ENCODE results near the gene CEP295NL. TPM values are rescaled to one million over a fixed set of nuclear protein-coding genes. Genes with fewer than 3 reads are reported as not detected.

CEP295NL gene
- total RNA-seq, 1 experiment from 2014 or later = 1.9 TPM

GRCh38 chr17:78840780-78841611 lies 62.0 kb downstream of the CEP295NL start, which contains the start of gene USP36:
Gene USP36 (minus strand): TSS chr17:78840814. CDS start chr17:78836363, 4,451 bp downstream.
- H3K4me2 ChIP-seq (ENCODE audit: low read length) = peak within 1 kb of the TSS; percentile 88
- H3K4me1 ChIP-seq (ENCODE audit: control insufficient read depth in 1 of 2, insufficient read depth in 2 of 2, low read length in 2 of 2) = peaks cover 20 to 34% of the 10 kb centered on the region in 2 experiments
- RAD21 ChIA-PET (ENCODE audit: low non-redundant PET in 1 of 2, low total read pairs in 2 of 2, uncharacterized antibody in 2 of 2, unreplicated experiment in 2 of 2) = no interaction called here
- H3K27ac ChIP-seq (ENCODE audit: low read depth, low read length) = peak within 1 kb of the TSS; percentile 88
- no peak within 1 kb of the TSS for H2AFZ ChIP-seq (ENCODE audit: low read depth, low read length, poor library complexity, severe bottlenecking)
- POLR2A ChIA-PET = interaction anchor here (1.8 kb wide), 1 partner anchor 11 kb away, joined by 4 read pairs; no protein-coding TSS in a partner anchor
- peaks cover 46% of the 10 kb centered on the region for H3K79me2 ChIP-seq (ENCODE audit: insufficient read depth, low read length)
- H3K9me3 ChIP-seq (ENCODE audit: control insufficient read depth in 1 of 2, insufficient read depth in 1 of 2, low read depth in 1 of 2, low read length in 2 of 2) = no peaks in the 10 kb centered on the region
- H3K9ac ChIP-seq (ENCODE audit: low read length) = peak within 1 kb of the TSS; percentile 97
- peak within 1 kb of the TSS; percentile 82 to 91 for H3K4me3 ChIP-seq (replicated peaks in 1 of 2; ENCODE audit: low read depth in 1 of 2, low read length in 2 of 2)
- intact Hi-C loops (cut with micrococcal nuclease) = loop anchor here (1.0 kb wide), 1 partner anchor 130 kb away; no protein-coding TSS in a partner anchor
- H3K9me2 ChIP-seq (ENCODE audit: insufficient read depth) = no peaks in the 10 kb centered on the region
- ATAC-seq (peak; percentile 89), DNase-seq (ENCODE audit: low read depth, low spot score) (peak; percentile 100)
- peaks cover 18 to 24% of the 10 kb centered on the region in 2 experiments; a peak in 3 of 4 replicates for H3K36me3 ChIP-seq (ENCODE audit: control insufficient read depth in 1 of 2, insufficient read depth in 2 of 2, low read length in 2 of 2)
- H3K27me3 ChIP-seq (ENCODE audit: insufficient read depth, low read length) = no peaks in the 10 kb centered on the region
- peaks cover 3% of the 10 kb centered on the region; the same call in 1 of the 2 replicates for H4K20me1 ChIP-seq (ENCODE audit: insufficient read depth)
- CTCF ChIA-PET = interaction anchor here (0.6 to 1.7 kb wide), 2 partner anchors 25 to 131 kb away, joined by 3 to 6 read pairs; no protein-coding TSS in a partner anchor
- BruUV-seq (replicated peaks) = TSS peak; percentile 91
- TF ChIP-seq SIN3A (IDR thresholded peaks at IDR 0.05; ENCODE audit: low read depth) (peak; percentile 99), ZBTB33 (IDR thresholded peaks at IDR 0.05; ENCODE audit: extremely low read depth, insufficient replicate concordance, low read length) (peak; percentile 61), EGR1 (IDR thresholded peaks at IDR 0.05; ENCODE audit: low read depth) (peak; percentile 86), ATF3 (IDR thresholded peaks at IDR 0.05) (no peak), REST (IDR thresholded peaks at IDR 0.05; ENCODE audit: low read depth) (no peak), POLR2A (IDR thresholded peaks at IDR 0.05; ENCODE audit: borderline replicate concordance, extremely low read depth, insufficient read depth, insufficient read length) (peak; percentile 85), CBX3 (IDR thresholded peaks at IDR 0.05; ENCODE audit: low read depth) (peak; percentile 81), SRF (IDR thresholded peaks at IDR 0.05; ENCODE audit: low read depth) (peak; percentile 88), FOSL1 (IDR thresholded peaks at IDR 0.05; ENCODE audit: low read depth) (no peak), JUND (IDR thresholded peaks at IDR 0.05) (0 out of 2 replicates have a peak, but pooled peaks have one; percentile 53), TCF7L2 (IDR thresholded peaks at IDR 0.05; ENCODE audit: borderline replicate concordance, extremely low read depth, insufficient read depth, insufficient read length) (peak; percentile 87), YY1 (IDR thresholded peaks at IDR 0.05; ENCODE audit: extremely low read depth, insufficient replicate concordance, low read depth, low read length) (peak; percentile 54), ELF1 (IDR thresholded peaks at IDR 0.05; ENCODE audit: borderline replicate concordance, low read depth) (peak; percentile 100), CEBPB (IDR thresholded peaks at IDR 0.05; ENCODE audit: low read depth) (peak; percentile 87), POLR2AphosphoS5 (IDR thresholded peaks at IDR 0.05; ENCODE audit: low read depth, low read length) (peak; percentile 96), RAD21 (IDR thresholded peaks at IDR 0.05; ENCODE audit: low read depth) (no peak), MAX (IDR thresholded peaks at IDR 0.05) (peak; percentile 100), ZFX (IDR thresholded peaks at IDR 0.05) (peak; percentile 55), EZH2phosphoT487 (IDR thresholded peaks at IDR 0.05; ENCODE audit: borderline replicate concordance) (no peak), SP1 (IDR thresholded peaks at IDR 0.05; ENCODE audit: low read depth) (peak; percentile 100)

Data from HCT116 (cell line).